Pancreas (tissue), 10 donors: ENCODE results near the gene SEMA4D. TPM values are rescaled to one million over a fixed set of nuclear protein-coding genes. Genes with fewer than 3 reads are reported as not detected.

Source experiments
- ATAC-seq, 4 donors: fragments of 200-7000 bp; cut with Tn5 transposase; one replicate each; pipeline versions ENCODE4 v1.8.0 to v1.9.1; 2020; ENCODE audit warnings: mild to moderate bottlenecking in 4 of 4, moderate library complexity in 4 of 4
- DNase-seq, 6 donors: peaks; one replicate each; pipeline ENCODE4 v3.0.0-alpha.2; 2020
- FAIRE-seq: peaks from 2 replicates; lab custom pipeline; 2012; peaks lifted over from hg19 to GRCh38; lab: Jason Lieb, UNC
- H3K27ac ChIP-seq, 4 donors: fragments of 200-600 bp; sonication (generic); 1 replicate in 3 of 4; 2 replicates in 1 of 4; pipeline versions ENCODE4 v1.5.0 to v1.8.0; 2020
- H3K27me3 ChIP-seq, 4 donors: fragments of 200-600 bp; one replicate each; pipeline ENCODE4 v1.8.0; 2021
- H3K36me3 ChIP-seq, 3 donors: fragments of 200-600 bp; sonication (generic) in 1 of 3; one replicate each; pipeline versions ENCODE4 v1.5.0 to v1.8.0; 2020 to 2021
- H3K4me1 ChIP-seq, 3 donors: fragments of 200-600 bp; one replicate each; pipeline ENCODE4 v1.8.0; 2021
- H3K4me3 ChIP-seq, 4 donors: fragments of 200-600 bp; sonication (generic) in 2 of 4; one replicate each; pipeline versions ENCODE4 v1.5.0 to v1.8.0; 2020 to 2021
- H3K9me3 ChIP-seq, 4 donors: fragments of 200-600 bp; one replicate each; pipeline ENCODE4 v1.8.0; 2021
- WGBS, 2 donors: extraction: QIAGEN DNeasy Blood & Tissue Kit; methylation state at CpG; one replicate each; pipeline ENCODE4 v1.1.7; 2013; 5-methylcytosine and 5-hydroxymethylcytosine counted together
- intact Hi-C, 3 donors: fragments of 100-400 bp; cut with DNase I; formaldehyde crosslinking; loops; one replicate each; pipeline versions ENCODE4 v1.11.1 to v1.14.2; 2022
- polyA plus RNA-seq, 2 donors: library from polyadenylated mRNA; stranded (reverse); fragments of 200-250 nt; gene quantifications; one replicate each; pipeline ENCODE4 v1.2.3, GENCODE V29; 2013
- total RNA-seq, 6 donors: library from RNA; stranded (reverse); fragmentation: NEBNext Ultra II Directional in 4 of 6; extraction: Animal tissue kit (Norgen Biotek cat#: 25700) in 4 of 6; gene quantifications; one replicate each; pipeline versions ENCODE4 v1.2.1 to v1.2.4, GENCODE V29; 2021 to 2023
- TF ChIP-seq, protein P1 (sequence below), 4 donors: fragments of 200-600 bp; sonication (generic) in 3 of 4; IDR thresholded peaks; one replicate each; pipeline versions ENCODE4 v1.5.0 to v1.8.0; 2021; ENCODE audit warnings: antibody characterized with exemption in 4 of 4
- donor health status: healthy with polysubstance abuse.
- donor health status: DM: no; HTN: no; CAD: no; lungs with moderate emphysema.
- donor health status: DM: no; HTN: no; CAD: no.
- donor health status: control.
- donor health status: control.
- donor health status: Bipolar disorder and iron deficiency.
- donor health status: DM: yes; HTN: yes; CAD: no.
- donor health status: DM: no; HTN: no; CAD: no.
- donor health status: DM: no; HTN: no; CAD: no.
- donor health status: DM: yes; HTN: yes; CAD: no.

Gene SEMA4D
- total and polyA plus RNA-seq, 8 donors = 7.1 to 29.7 (median 12.9) TPM

- TF ChIP-seq, protein P1, sequence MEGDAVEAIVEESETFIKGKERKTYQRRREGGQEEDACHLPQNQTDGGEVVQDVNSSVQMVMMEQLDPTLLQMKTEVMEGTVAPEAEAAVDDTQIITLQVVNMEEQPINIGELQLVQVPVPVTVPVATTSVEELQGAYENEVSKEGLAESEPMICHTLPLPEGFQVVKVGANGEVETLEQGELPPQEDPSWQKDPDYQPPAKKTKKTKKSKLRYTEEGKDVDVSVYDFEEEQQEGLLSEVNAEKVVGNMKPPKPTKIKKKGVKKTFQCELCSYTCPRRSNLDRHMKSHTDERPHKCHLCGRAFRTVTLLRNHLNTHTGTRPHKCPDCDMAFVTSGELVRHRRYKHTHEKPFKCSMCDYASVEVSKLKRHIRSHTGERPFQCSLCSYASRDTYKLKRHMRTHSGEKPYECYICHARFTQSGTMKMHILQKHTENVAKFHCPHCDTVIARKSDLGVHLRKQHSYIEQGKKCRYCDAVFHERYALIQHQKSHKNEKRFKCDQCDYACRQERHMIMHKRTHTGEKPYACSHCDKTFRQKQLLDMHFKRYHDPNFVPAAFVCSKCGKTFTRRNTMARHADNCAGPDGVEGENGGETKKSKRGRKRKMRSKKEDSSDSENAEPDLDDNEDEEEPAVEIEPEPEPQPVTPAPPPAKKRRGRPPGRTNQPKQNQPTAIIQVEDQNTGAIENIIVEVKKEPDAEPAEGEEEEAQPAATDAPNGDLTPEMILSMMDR (IDR thresholded peaks at IDR 0.05) = no peak
- no peak overlapping the region for H3K27ac ChIP-seq
- FAIRE-seq (no peak), ATAC-seq (no peak), DNase-seq (no peak)
- H3K27me3 ChIP-seq = no peaks in the 10 kb centered on the region
- no peaks in the 10 kb centered on the region for H3K36me3 ChIP-seq
- no peak overlapping the region for H3K4me3 ChIP-seq
- H3K9me3 ChIP-seq = no peaks in the 10 kb centered on the region
- no peaks in the 10 kb centered on the region for H3K4me1 ChIP-seq
- intact Hi-C loops = no loop called here
- 85 to 92% methylated on average over 4 of the region's 4 CpGs for WGBS, 2 donors
Measured at GRCh38 chr9:89413963-89414638, 83.8 kb downstream of the SEMA4D start.

- WGBS, 2 donors = 79 to 82% methylated on average over 4 of the region's 4 CpGs
- H3K4me1 ChIP-seq = no peaks in the 10 kb centered on the region
- no peaks in the 10 kb centered on the region for H3K27me3 ChIP-seq
- no peaks in the 10 kb centered on the region for H3K36me3 ChIP-seq
- TF ChIP-seq, protein P1 (IDR thresholded peaks at IDR 0.05) = no peak
- FAIRE-seq (no peak), ATAC-seq (no peak), DNase-seq (no peak)
- intact Hi-C loops = no loop called here
- no peak overlapping the region for H3K4me3 ChIP-seq
- no peak overlapping the region for H3K27ac ChIP-seq
- H3K9me3 ChIP-seq = no peaks in the 10 kb centered on the region
Measured at GRCh38 chr9:89412951-89413350, 85.0 kb downstream of the SEMA4D start.

GRCh38 chr9:89412541-89412940 is 85.4 kb downstream of the SEMA4D start:
- no peak overlapping the region for H3K4me3 ChIP-seq
- H3K4me1 ChIP-seq = no peaks in the 10 kb centered on the region
- H3K9me3 ChIP-seq = no peaks in the 10 kb centered on the region
- intact Hi-C loops = no loop called here
- no peaks in the 10 kb centered on the region for H3K36me3 ChIP-seq
- TF ChIP-seq, protein P1 (IDR thresholded peaks at IDR 0.05) = no peak
- H3K27me3 ChIP-seq = no peaks in the 10 kb centered on the region
- ATAC-seq (peak in 1 of 4 donors; percentile 53), FAIRE-seq (no peak), DNase-seq (no peak)
- no peak overlapping the region for H3K27ac ChIP-seq
- 73 to 78% methylated on average over 5 of the region's 5 CpGs for WGBS, 2 donors

GRCh38 chr9:89411759-89412158 is 86.2 kb downstream of the SEMA4D start:
- H3K27me3 ChIP-seq = no peaks in the 10 kb centered on the region
- H3K4me1 ChIP-seq = no peaks in the 10 kb centered on the region
- no peak overlapping the region for H3K27ac ChIP-seq
- ATAC-seq = no peak
- 92 to 98% methylated on average over 6 of the region's 6 CpGs for WGBS, 2 donors
- no peak for DNase-seq
- no peak for FAIRE-seq
- TF ChIP-seq, protein P1 (IDR thresholded peaks at IDR 0.05) = no peak
- intact Hi-C loops = no loop called here
- no peak overlapping the region for H3K4me3 ChIP-seq
- H3K9me3 ChIP-seq = no peaks in the 10 kb centered on the region
- no peaks in the 10 kb centered on the region for H3K36me3 ChIP-seq

DNA sequence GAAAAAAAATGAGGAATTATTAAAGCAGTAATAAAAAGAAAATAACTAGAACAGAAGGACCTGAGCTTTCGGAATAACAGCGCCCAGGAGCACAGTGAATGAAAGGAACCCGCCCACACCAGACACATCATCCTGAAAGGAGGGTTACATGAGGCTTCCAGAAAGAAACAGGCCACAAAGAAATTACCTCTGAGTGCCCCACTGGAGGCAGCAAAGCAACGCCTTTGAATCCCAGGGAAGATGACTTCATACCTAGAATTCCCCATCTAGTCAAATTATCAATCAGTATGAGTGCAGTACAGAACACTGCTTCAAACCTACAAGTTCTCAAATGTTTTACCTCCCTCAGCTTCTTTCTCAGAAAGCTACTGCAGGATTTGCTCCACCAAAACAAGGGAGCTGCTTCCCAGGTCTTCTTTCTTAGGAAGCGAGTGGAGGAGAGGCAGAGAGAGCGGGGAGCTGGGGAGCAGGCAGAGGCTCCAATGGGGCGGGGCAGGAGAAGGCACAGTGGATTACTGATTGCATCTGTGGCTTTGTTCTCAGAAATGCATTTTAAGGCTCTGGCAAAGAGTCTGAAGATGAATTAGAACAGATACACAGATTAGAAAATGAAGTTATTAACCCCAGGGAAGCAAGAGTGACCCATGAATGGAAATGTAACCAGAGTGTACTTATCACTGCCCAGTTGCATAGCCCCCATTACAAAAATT is 87.1 kb downstream of the SEMA4D start:
- intact Hi-C loops = no loop called here
- DNase-seq (no peak), ATAC-seq (no peak), FAIRE-seq (no peak)
- no peaks in the 10 kb centered on the region for H3K4me1 ChIP-seq
- 93% methylated on average over 7 of the region's 7 CpGs for WGBS, 2 donors
- no peak overlapping the region for H3K27ac ChIP-seq
- no peaks in the 10 kb centered on the region for H3K9me3 ChIP-seq
- no peaks in the 10 kb centered on the region for H3K27me3 ChIP-seq
- TF ChIP-seq, protein P1 (IDR thresholded peaks at IDR 0.05) = no peak
- no peak overlapping the region for H3K4me3 ChIP-seq
- H3K36me3 ChIP-seq = no peaks in the 10 kb centered on the region
